SH-SY5Y (cell line): ENCODE results near the gene ENDOD1.

Experiments used
- GATA2 ChIP-seq: IDR thresholded peaks from 2 replicates; pipeline ENCODE4 v1.6.1; 2011; ENCODE audit warnings: mild to moderate bottlenecking, low read depth, low read length
- GATA3 ChIP-seq: IDR thresholded peaks from 2 replicates; pipeline ENCODE4 v1.6.1; 2011; ENCODE audit warnings: low read depth, mild to moderate bottlenecking, low read length, moderate library complexity

DNA sequence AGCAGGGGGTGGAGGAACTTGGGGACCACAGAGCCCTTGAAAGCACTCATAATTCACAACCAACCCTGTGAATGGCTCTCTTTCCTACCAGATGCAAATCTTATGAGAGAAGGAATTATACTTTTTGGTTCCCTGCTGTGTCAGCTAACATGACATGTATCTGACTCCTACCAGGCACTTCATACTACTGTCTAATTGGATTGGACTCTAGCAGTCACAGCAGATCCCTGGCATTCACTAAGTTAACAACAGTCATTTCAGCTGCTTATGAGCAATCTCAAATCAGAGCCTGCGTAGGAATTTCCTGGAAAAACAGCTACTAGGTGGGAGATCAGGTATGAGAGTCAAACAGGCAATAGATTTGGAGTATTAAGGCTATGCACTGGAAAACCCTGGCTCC, 11.1 kb upstream of the ENDOD1 start:
- TF ChIP-seq GATA3 (no peak), GATA2 (no peak)
